ENCODE measurements around the gene ETFB. TPM values are rescaled to one million over a fixed set of nuclear protein-coding genes. Genes with fewer than 3 reads are reported as not detected.
A peak's percentile ranks its signal among the peaks of the same experiment; 100 is the strongest.

The ETFB gene
- total RNA-seq, 1 donor from 2014 or later: 194 TPM

DNA sequence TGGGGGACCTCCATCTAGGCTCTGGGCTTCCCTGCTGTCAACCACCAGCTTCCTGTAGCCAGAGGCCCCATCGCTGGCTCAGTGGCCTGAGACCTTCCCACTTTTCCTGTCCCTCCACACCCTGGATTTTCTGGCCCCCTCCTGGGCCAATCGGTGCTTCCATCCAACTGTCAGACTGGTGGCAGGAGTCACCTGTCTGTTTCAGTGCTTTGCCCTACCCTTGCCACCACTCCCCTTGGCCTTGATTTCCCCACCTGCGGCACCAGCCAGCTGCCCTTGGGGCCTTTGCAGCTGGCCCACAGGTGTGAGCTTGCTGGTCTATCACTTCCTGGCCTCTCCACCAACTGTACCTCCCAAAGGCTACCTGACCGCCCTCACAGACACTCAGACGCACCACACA, 36.8 kb downstream of the ETFB start:
- DNase-seq (ENCODE audit: low spot score): no peak

GRCh38 chr19:51327066-51328001, 38.9 kb downstream of the ETFB start:
- no peak for DNase-seq (ENCODE audit: low spot score)

DNA sequence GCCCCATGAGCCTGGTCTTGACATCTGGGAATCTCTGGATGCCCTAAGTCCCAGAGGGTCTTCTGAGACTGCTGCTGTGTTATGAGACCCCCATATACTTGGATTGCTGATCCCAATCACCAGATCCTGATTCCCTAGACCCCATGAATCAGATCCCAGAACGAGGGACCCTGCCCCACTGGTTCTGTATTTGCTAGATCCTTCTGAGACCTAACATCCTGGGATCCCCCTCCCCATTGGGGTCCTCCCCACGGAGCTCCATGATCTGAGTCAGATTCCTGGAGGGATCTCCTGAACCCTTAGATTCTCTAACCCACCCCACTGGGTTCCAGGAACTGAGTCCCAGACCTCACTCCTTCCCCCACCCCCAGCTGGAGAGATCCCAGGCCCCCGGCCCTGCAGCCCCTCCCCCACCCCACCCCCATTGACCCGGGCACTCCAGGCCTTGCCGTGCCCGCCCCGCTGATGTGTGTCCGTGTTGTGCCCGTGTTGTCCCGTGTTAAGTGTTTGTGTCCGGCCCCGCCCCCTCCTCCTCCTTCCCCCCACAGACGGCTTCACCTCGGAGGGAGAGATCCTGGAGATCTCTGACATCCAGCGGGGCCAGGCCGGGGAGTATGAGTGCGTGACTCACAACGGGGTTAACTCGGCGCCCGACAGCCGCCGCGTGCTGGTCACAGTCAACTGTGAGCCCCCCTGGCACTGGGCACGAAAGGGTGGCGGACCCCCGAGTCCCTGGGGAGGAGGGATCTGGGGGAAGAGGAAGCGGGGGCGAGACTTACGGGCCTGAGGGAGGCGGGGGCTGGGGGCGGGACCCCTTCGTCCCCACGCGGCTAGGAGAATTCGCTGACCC, 39.7 kb downstream of the ETFB start:
- no peak for DNase-seq (ENCODE audit: low spot score)

DNA sequence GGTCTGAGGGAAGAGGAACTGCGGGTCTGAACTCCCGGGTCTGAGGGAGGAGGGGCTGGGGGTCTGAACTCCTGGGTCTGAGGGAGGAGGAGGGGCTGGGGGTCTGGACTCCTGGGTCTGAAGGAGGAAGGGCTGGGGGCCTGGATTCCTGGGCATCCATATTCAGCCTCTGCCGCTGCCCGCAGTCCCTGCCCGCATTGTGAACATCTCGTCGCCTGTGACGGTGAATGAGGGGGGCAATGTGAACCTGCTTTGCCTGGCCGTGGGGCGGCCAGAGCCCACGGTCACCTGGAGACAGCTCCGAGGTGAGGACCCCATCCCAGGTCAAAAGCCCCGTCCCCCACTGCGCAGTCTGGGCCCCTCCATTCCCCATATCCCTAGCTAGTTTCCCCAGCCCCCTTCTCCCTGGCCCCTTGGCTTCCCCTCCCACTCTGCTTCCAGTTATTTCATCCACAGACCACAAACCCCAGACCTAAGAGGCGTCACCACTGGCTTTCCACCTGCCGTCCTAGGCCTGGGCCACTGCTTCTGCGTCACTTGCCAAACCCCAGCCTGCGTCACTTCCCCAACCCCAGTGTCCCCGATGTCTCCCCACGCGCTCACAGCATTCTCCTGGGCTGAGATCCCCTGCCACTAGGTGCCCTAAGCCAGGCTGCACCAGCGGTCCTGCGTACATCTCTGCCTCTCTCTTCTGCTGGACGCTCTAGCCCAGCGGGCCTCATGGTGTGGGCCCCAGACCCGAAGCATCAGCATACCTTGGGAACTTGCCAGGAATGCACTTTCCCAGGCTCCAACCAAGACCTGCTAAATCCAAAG, 40.8 kb downstream of the ETFB start:
- DNase-seq (ENCODE audit: low spot score): no peak

GRCh38 chr19:51324167-51324481, 42.1 kb downstream of the ETFB start:
- DNase-seq (ENCODE audit: low spot score): no peak

DNA sequence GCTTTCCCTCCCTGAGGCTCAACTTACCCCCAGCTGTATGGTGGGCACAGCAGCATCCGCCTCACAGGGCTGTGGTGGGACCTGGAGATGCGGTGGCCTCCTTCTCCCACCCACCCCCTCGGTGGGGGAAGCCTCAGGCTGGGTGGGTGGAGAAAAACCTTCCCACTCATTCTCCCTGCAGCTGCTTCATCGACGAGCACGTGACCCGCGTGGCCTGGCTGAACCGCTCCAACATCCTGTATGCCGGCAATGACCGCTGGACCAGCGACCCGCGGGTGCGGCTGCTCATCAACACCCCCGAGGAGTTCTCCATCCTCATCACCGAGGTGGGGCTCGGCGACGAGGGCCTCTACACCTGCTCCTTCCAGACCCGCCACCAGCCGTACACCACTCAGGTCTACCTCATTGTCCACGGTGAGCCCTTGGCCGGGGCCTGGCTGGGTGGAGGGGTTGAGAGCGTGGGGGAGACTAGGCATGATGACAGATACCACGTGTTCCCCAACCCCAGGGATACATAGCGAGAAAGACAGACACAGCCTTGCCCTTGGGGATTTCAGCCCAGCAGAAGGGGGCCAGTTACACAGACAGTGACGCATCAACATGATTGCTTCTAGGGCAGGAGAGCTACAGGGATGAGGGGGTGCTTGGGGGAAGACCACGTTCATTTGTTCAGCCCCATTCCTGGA, 42.6 kb downstream of the ETFB start:
- DNase-seq (ENCODE audit: low spot score): no peak

DNA sequence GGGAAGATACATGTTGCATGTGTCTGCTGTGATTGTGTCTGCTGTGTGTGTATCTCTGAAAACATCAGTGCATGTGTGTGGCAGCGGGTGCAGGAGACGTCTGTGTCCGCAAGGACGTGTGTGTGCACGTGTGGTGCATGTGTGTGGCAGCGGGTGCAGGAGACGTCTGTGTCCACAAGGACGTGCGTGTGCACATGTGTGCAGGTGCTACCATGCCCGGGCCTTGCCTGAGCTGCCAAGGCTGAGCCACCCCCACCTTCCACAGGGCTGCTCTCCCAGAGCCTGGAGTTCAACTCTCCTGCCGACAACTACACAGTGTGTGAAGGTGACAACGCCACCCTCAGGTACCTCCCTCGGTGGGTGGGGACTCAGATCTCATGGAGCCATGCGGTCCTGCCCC, 44.4 kb downstream of the ETFB start:
- DNase-seq (ENCODE audit: low spot score): no peak

DNA sequence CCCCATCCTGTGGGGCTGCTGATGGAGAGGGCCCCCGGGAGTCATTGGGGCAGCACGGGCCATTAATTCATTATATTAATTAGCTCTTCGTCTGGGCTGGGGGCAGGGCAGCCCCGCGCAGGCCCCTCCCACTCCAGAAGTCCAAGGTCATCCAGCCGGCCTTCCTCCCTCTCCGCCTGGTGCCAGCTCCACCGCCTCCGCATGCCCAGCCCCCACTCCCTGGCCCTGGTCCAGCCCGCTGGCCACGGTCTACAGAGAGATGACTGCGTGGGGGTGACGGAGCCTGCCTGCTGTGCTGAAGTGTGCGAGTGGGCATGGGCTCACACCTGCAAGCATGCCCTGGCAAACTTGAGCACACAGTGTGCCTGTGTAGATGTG, 45.9 kb downstream of the ETFB start:
- no peak for DNase-seq (ENCODE audit: low spot score)

DNA sequence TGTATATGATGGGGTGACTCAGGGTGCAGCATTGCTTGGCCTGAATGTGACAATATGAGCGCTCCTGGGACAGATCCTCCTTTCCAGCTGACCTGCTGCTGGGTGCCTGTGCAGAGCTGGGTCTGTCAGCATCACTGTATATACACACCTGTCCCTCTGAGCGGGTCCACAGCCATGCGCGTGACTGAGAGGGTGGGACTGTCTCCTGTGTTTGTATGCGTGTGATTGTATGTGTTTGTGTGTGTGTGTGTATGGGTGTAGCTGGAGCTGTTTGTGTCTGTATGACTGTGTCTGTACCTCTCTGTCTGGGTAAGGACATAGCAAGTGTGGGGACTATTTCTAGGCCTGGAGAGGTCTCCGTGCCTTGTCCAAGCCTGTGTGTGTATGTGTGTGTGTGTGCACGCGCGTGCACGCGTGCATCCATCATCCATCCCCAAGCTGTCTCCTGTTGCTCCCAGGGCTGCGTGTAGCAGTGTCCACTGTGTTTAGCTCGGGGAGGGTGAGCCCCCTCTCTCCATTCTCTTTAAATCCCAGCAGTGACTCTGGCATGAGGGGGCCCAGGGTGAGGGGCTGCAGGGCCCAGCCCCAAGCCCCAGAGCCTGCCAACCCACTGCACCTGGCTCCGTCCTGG, 46.4 kb downstream of the ETFB start:
- no peak for DNase-seq (ENCODE audit: low spot score)

- no peak for DNase-seq (ENCODE audit: low spot score)
Measured at GRCh38 chr19:51318687-51319648, 47.2 kb downstream of the ETFB start.

DNA sequence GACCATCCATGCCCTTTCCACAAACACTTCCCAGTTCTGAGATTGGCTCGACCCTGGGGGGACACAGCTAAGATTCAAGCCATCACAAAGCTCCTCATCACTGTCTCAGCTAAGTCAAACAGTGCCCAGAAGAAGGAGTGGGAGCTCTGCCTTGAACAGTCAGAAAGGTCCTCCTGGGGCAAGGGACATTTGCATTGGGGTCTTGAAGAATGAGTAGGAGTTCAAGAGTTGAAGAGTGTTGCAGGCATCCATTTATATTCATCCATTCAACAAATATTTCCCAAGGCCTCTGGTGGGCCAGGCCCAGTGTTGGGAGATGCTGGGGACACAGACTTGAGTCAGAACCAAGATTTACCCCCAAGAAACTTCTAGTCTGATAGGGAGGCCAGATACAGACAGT, 48.2 kb downstream of the ETFB start:
- no peak for DNase-seq (ENCODE audit: low spot score)

DNA sequence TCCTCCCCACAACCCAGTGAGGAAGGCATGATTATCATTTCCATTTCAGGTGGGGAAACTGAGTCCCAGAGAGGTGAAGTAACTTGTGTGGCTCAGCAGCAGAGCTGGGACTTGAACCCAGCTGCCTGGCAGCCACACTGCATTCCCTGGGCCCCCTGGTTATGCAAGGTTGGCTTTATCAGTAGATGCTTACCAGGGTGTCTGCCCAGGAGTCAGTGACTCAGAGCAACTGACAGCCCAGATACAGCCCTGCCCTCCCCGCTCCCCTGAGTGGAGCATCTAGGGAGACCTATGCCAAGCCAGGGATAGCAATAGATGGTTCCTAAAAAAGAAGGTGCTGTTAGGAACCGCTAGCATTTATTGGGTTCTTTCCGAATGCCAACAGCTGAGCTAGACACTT, 48.8 kb downstream of the ETFB start:
- no peak for DNase-seq (ENCODE audit: low spot score)

DNA sequence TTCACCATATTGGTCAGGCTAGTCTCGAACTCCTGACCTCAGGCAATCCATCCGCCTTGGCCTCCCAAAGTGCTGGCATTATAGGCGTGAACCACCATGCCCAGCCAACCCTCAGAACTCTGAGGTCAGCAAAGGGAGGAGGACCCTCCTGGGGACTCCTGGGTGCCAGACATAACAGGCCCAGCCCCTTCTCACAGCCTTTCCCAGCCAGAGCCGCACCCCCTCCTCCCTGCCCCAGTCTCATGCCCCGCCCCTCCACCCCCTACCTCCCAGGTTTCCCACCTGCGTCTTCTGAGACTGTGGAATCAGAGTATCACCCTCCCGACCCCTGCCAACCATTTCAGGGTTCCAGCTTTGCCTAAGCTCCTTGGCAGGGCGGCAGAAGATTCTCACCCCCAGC, 49.5 kb downstream of the ETFB start:
- DNase-seq (ENCODE audit: low spot score): no peak

DNA sequence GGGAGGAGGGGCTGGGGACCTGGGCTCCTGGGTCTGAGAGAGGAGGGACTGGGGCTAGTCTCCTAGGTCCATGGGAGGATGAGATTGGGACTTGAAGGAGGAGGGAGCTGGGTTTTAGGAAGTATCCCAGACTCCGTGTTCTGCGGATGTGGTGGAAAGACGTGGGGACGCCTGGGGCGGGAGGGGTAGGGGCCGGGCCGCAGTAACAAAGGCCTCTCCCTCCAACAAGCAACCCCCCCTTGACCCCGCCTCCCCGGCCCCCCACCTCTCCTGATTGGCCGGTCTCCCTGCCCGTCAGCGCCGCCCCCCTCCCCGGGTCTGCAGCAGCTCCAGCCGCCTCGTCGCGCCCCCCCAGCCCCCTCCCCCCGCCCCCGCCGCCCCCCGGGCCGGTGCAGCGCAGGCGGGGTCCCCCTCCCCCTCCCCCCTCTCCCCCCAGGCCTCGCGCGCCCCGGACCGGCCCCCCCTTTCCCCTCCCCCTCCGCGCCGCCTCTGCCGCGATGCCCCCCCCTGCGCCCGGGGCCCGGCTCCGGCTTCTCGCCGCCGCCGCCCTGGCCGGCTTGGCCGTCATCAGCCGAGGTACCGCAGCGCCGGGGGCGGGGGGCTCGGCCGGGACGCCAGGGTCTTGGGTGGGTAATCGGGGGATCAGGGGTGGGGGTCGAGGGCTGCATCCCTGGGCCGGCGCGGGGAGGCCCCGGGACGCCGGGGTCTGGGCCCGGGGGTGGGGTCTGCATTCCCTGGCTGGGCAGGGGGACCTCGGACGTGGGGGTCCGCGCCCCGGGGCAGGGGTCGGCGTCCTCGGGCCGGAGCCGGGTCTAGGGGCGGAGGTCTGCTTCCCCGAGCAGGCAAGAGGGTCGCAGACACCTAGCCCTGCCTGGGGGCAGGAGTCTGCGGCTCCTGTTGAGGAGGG, 54.6 kb downstream of the ETFB start, which contains the start of gene IGLON5:
TSS of gene IGLON5 (plus strand) at position 294 of the 907 bp plus-strand sequence. CDS start at position 498, 204 bp downstream.
- no peak for DNase-seq (ENCODE audit: low spot score)

GRCh38 chr19:51305479-51305878, 60.7 kb downstream of the ETFB start:
- DNase-seq (ENCODE audit: low spot score): no peak

GRCh38 chr19:51301266-51301665, 64.9 kb downstream of the ETFB start:
- DNase-seq (ENCODE audit: low spot score): peak; percentile 67

- peak; percentile 33 for DNase-seq (ENCODE audit: low spot score)
Measured at GRCh38 chr19:51297406-51297805, 68.8 kb downstream of the ETFB start.

Measured in mesenteric fat pad (tissue), 1 donor.